GM19240 (cell line): Measurements from ENCODE around the gene PITX2.
"Not testable (repeated sequence)": the region's sequence is repeated elsewhere in the genome, so short reads cannot be mapped to it uniquely, and the experiment has no call there.

ENCODE experiments used
- DNase-seq: peaks from one replicate; pipeline ENCODE4 v3.0.0; 2011; ENCODE audit warnings: low spot score; ENCODE audit not compliant: insufficient read length

Gene PITX2

GRCh38 chr4:110612631-110613269 is 10.1 kb downstream of the PITX2 start:
- DNase-seq: no peak

GRCh38 chr4:110611968-110612447 is 10.9 kb downstream of the PITX2 start:
- no peak for DNase-seq

- DNase-seq: no peak
Observed at GRCh38 chr4:110610940-110611831, 11.7 kb downstream of the PITX2 start.

GRCh38 chr4:110610620-110610939 is 12.3 kb downstream of the PITX2 start:
- DNase-seq: no peak

GRCh38 chr4:110609044-110609750 is 13.7 kb downstream of the PITX2 start:
- no peak for DNase-seq

GRCh38 chr4:110605077-110605476 is 17.8 kb downstream of the PITX2 start:
- no peak for DNase-seq

- DNase-seq: no peak
Observed at GRCh38 chr4:110602061-110602460, 20.8 kb downstream of the PITX2 start.

- DNase-seq: no peak
Observed at GRCh38 chr4:110597582-110597981, 25.3 kb downstream of the PITX2 start.

GRCh38 chr4:110596431-110596830 is 26.4 kb downstream of the PITX2 start:
- DNase-seq: no peak

GRCh38 chr4:110595583-110595982 is 27.3 kb downstream of the PITX2 start:
- no peak for DNase-seq

- no peak for DNase-seq
Observed at GRCh38 chr4:110589297-110589696, 33.6 kb downstream of the PITX2 start.

- no peak for DNase-seq
Observed at GRCh38 chr4:110587666-110588285, 35.1 kb downstream of the PITX2 start.

- no peak for DNase-seq
Observed at GRCh38 chr4:110586131-110586850, 36.6 kb downstream of the PITX2 start.

GRCh38 chr4:110576696-110577095 is 46.2 kb downstream of the PITX2 start:
- DNase-seq: not testable (repeated sequence)
